Aorta (tissue), 5 donors: ENCODE measurements around the gene TMPRSS2. TPM values are rescaled to one million over a fixed set of nuclear protein-coding genes. Genes with fewer than 3 reads are reported as not detected.
A peak's percentile ranks its signal among the peaks of the same experiment; 100 is the strongest.

ENCODE experiments used
- ATAC-seq: fragments of 200-7000 bp; cut with Tn5 transposase; one replicate; pipeline ENCODE4 v1.9.1; 2022; ENCODE audit warnings: moderate library complexity; ENCODE audit not compliant: low FRiP score
- DNase-seq, 2 donors: peaks; one replicate each; pipeline ENCODE4 v3.0.0-alpha.2; 2020
- H3K27ac ChIP-seq, 2 donors: one replicate each; pipeline ENCODE4 v1.5.1; 2013; ENCODE audit warnings: low read length in 2 of 2, mild to moderate bottlenecking in 2 of 2, moderate library complexity in 2 of 2, control low read depth in 1 of 2, inconsistent platforms in 1 of 2, low read depth in 1 of 2
- H3K27me3 ChIP-seq, 2 donors: one replicate each; pipeline ENCODE4 v1.6.1; 2013; ENCODE audit warnings: control low read depth in 1 of 2, low read length in 1 of 2, mild to moderate bottlenecking in 1 of 2, moderate library complexity in 1 of 2; ENCODE audit not compliant: insufficient read depth in 2 of 2, control insufficient read depth in 1 of 2
- H3K36me3 ChIP-seq, 2 donors: one replicate each; pipeline ENCODE4 v1.6.1; 2013; ENCODE audit warnings: control low read depth in 1 of 2, low read length in 1 of 2, mild to moderate bottlenecking in 1 of 2; ENCODE audit not compliant: insufficient read depth in 2 of 2, control insufficient read depth in 1 of 2
- H3K4me1 ChIP-seq, 2 donors: one replicate each; pipeline ENCODE4 v1.6.1; 2013; ENCODE audit warnings: low read length in 2 of 2, control low read depth in 1 of 2, mild to moderate bottlenecking in 1 of 2, moderate library complexity in 1 of 2; ENCODE audit not compliant: insufficient read depth in 2 of 2, control insufficient read depth in 1 of 2
- H3K4me3 ChIP-seq, 2 donors: one replicate each; pipeline ENCODE4 v1.5.1; 2013; ENCODE audit warnings: low read length in 2 of 2, control low read depth in 1 of 2, mild to moderate bottlenecking in 1 of 2
- H3K9me3 ChIP-seq: one replicate; pipeline ENCODE4 v1.6.1; 2013; ENCODE audit warnings: mild to moderate bottlenecking, low read length; ENCODE audit not compliant: control insufficient read depth
- WGBS, 2 donors: extraction: QIAGEN DNeasy Blood & Tissue Kit; methylation state at CpG; one replicate each; pipeline ENCODE4 v1.1.7; 2013; 5-methylcytosine and 5-hydroxymethylcytosine counted together
- intact Hi-C, 2 donors: fragments of 100-400 bp; cut with DNase I; formaldehyde crosslinking; loops; one replicate each; pipeline versions ENCODE4 v1.14.2 to v1.15.0; 2022
- long read RNA-seq, 2 donors: library from polyadenylated mRNA; unstranded; transcript quantifications; one replicate each; pipeline ENCODE4 v2.0.0, GENCODE V29; 2020 to 2021
- polyA plus RNA-seq, 2 donors: library from polyadenylated mRNA; stranded (reverse); fragments of 200-250 nt; gene quantifications; one replicate each; pipeline ENCODE4 v1.2.3, GENCODE V29; 2013
- total RNA-seq, 2 donors: library from RNA; stranded (reverse); fragmentation: NEBNext Ultra II Directional; extraction: Animal tissue kit (Norgen Biotek cat#: 25700); gene quantifications; one replicate each; pipeline ENCODE4 v1.2.1, GENCODE V29; 2021
- donor health status: healthy with polysubstance abuse.
- donor health status: Bipolar disorder and iron deficiency.
- donor health status: DM: no; HTN: no; CAD: no.
- donor health status: DM: no; HTN: no; CAD: no.
- donor health status: DM: yes; HTN: yes; CAD: no.

TMPRSS2 gene
- total RNA-seq (not detected), polyA plus RNA-seq (10 to 100 TPM in 1 of 2 donors, under 1 TPM in 1; 0.10 to 10.4 TPM)
- long read RNA-seq, donor 1, partial matches to known transcripts, result 0 of 1 reads
- long read RNA-seq, donor 1, other reads (novel, unspliced or antisense), result 0 of 1 reads
- long read RNA-seq, donor 2, result 0 reads

- no peaks in the 10 kb centered on the region for H3K36me3 ChIP-seq
- H3K27ac ChIP-seq, result no peak within 1 kb of the TSS
- WGBS, 2 donors, result 1% methylated on average over 41 to 85 of the region's 85 CpGs
- H3K4me1 ChIP-seq, result no peaks in the 10 kb centered on the region
- ATAC-seq (peak; percentile 8), DNase-seq (no peak)
- H3K4me3 ChIP-seq, result no peak within 1 kb of the TSS
- no peaks in the 10 kb centered on the region for H3K9me3 ChIP-seq
- intact Hi-C loops, result no loop called here
- no peaks in the 10 kb centered on the region for H3K27me3 ChIP-seq
Observed at GRCh38 chr21:41507521-41508414, at the start of gene TMPRSS2. Gene TMPRSS2, minus strand, starts transcription at chr21:41508158. Its CDS starts 10,025 bp downstream, at chr21:41498133.

GRCh38 chr21:41555057-41555456 is 47.1 kb upstream of the TMPRSS2 start:
- H3K4me3 ChIP-seq, result no peak overlapping the region
- ATAC-seq (no peak), DNase-seq (no peak)
- H3K27ac ChIP-seq, result no peak overlapping the region
- no peaks in the 10 kb centered on the region for H3K36me3 ChIP-seq
- H3K4me1 ChIP-seq, result no peaks in the 10 kb centered on the region
- no peaks in the 10 kb centered on the region for H3K9me3 ChIP-seq
- intact Hi-C loops, result no loop called here
- peaks cover 0 to 2% of the 10 kb centered on the region in 2 donors for H3K27me3 ChIP-seq
- 82 to 84% methylated on average over 1 of the region's 1 CpG for whole genome bisulfite sequencing, 2 donors

GRCh38 chr21:41552254-41552653 is 44.3 kb upstream of the TMPRSS2 start:
- Histone ChIP-seq H3K36me3 (no peaks in the 10 kb centered on the region), H3K4me1 (no peaks in the 10 kb centered on the region), H3K9me3 (no peaks in the 10 kb centered on the region), H3K27ac (no peak overlapping the region), H3K4me3 (no peak overlapping the region), H3K27me3 (peaks cover 0 to under 1% of the 10 kb centered on the region in 2 donors)
- WGBS, 2 donors, result 87 to 89% methylated on average over 6 of the region's 6 CpGs
- ATAC-seq (no peak), DNase-seq (no peak)
- intact Hi-C loops, result no loop called here

- ATAC-seq, result no peak
- no peaks in the 10 kb centered on the region for H3K9me3 ChIP-seq
- H3K27me3 ChIP-seq, result no peaks in the 10 kb centered on the region
- no peak overlapping the region for H3K4me3 ChIP-seq
- intact Hi-C loops, result no loop called here
- H3K4me1 ChIP-seq, result no peaks in the 10 kb centered on the region
- WGBS, 2 donors, result 68 to 72% methylated on average over 8 of the region's 8 CpGs
- no peak overlapping the region for H3K27ac ChIP-seq
- no peak for DNase-seq
- no peaks in the 10 kb centered on the region for H3K36me3 ChIP-seq
Observed at GRCh38 chr21:41548781-41549180, 40.8 kb upstream of the TMPRSS2 start.

- intact Hi-C loops, result no loop called here
- no peaks in the 10 kb centered on the region for H3K27me3 ChIP-seq
- WGBS, 2 donors, result 79 to 86% methylated on average over 3 of the region's 3 CpGs
- H3K27ac ChIP-seq, result no peak overlapping the region
- H3K4me1 ChIP-seq, result no peaks in the 10 kb centered on the region
- DNase-seq, result no peak
- H3K4me3 ChIP-seq, result no peak overlapping the region
- no peak for ATAC-seq
- no peaks in the 10 kb centered on the region for H3K36me3 ChIP-seq
- no peaks in the 10 kb centered on the region for H3K9me3 ChIP-seq
Observed at GRCh38 chr21:41547111-41547510, 39.2 kb upstream of the TMPRSS2 start.

GRCh38 chr21:41545500-41546359 is 37.8 kb upstream of the TMPRSS2 start:
- no peak overlapping the region for H3K27ac ChIP-seq
- ATAC-seq (no peak), DNase-seq (no peak)
- H3K4me1 ChIP-seq, result no peaks in the 10 kb centered on the region
- no peaks in the 10 kb centered on the region for H3K36me3 ChIP-seq
- no peaks in the 10 kb centered on the region for H3K9me3 ChIP-seq
- 45 to 56% methylated on average over 7 of the region's 7 CpGs for WGBS, 2 donors
- H3K27me3 ChIP-seq, result no peaks in the 10 kb centered on the region
- no peak overlapping the region for H3K4me3 ChIP-seq
- intact Hi-C loops, result no loop called here

GRCh38 chr21:41542727-41543126 is 34.8 kb upstream of the TMPRSS2 start:
- WGBS, 2 donors, result 87 to 90% methylated on average over 8 to 9 of the region's 9 CpGs
- Histone ChIP-seq H3K36me3 (no peaks in the 10 kb centered on the region), H3K27me3 (no peaks in the 10 kb centered on the region), H3K4me3 (no peak overlapping the region), H3K4me1 (no peaks in the 10 kb centered on the region), H3K27ac (no peak overlapping the region), H3K9me3 (no peaks in the 10 kb centered on the region)
- intact Hi-C loops, result no loop called here
- DNase-seq (no peak), ATAC-seq (no peak)

GRCh38 chr21:41537356-41537755 is 29.4 kb upstream of the TMPRSS2 start:
- no peak for DNase-seq
- H3K9me3 ChIP-seq, result no peaks in the 10 kb centered on the region
- intact Hi-C loops, result no loop called here
- 71 to 80% methylated on average over 8 of the region's 8 CpGs for WGBS, 2 donors
- no peaks in the 10 kb centered on the region for H3K36me3 ChIP-seq
- H3K4me1 ChIP-seq, result no peaks in the 10 kb centered on the region
- H3K27me3 ChIP-seq, result no peaks in the 10 kb centered on the region
- no peak overlapping the region for H3K4me3 ChIP-seq
- ATAC-seq, result no peak
- H3K27ac ChIP-seq, result no peak overlapping the region
